CD4-positive, alpha-beta T cell (primary cell): ENCODE measurements around the gene PATJ. TPM values are rescaled to one million over a fixed set of nuclear protein-coding genes. Genes with fewer than 3 reads are reported as not detected.
"Not testable (repeated sequence)": the region's sequence is repeated elsewhere in the genome, so short reads cannot be mapped to it uniquely, and the experiment has no call there.

ENCODE experiments used
- ATAC-seq: fragments of 200-7000 bp; cut with Tn5 transposase; one replicate; pipeline ENCODE4 v1.10.0; 2022; ENCODE audit warnings: mild to moderate bottlenecking; ENCODE audit not compliant: poor library complexity
- CTCF ChIA-PET: fragments of 350-600 bp; sonication (Branson Sonifier 250); formaldehyde crosslinking; loops from one replicate; lab custom pipeline; 2021; ENCODE audit warnings: antibody characterized with exemption, inconsistent platforms; lab: Charles Lee
- POLR2A ChIA-PET: fragments of 350-600 bp; sonication (Branson Sonifier 250); formaldehyde crosslinking; loops from one replicate; lab custom pipeline; 2021; ENCODE audit warnings: antibody characterized with exemption, inconsistent platforms; lab: Charles Lee
- DNase-seq, 14 experiments: peaks; one replicate each; pipeline ENCODE4 v3.0.0-alpha.2; 2013 to 2020; ENCODE audit warnings: mixed read lengths in 2 of 14
- H3K27ac ChIP-seq, 2 donors: one replicate each; pipeline versions ENCODE4 v1.5.1 to v1.7.0; 2013; ENCODE audit warnings: low read length in 2 of 2, low read depth in 1 of 2, mild to moderate bottlenecking in 1 of 2
- H3K27me3 ChIP-seq, 2 experiments: 1 replicate in 1 of 2; 2 replicates in 1 of 2; pipeline versions ENCODE4 v1.6.1 to v1.7.0; 2013; ENCODE audit warnings: low read length in 2 of 2, control low read depth in 1 of 2, mild to moderate bottlenecking in 1 of 2, moderate library complexity in 1 of 2; ENCODE audit not compliant: insufficient read depth in 2 of 2, control insufficient read depth in 1 of 2
- H3K36me3 ChIP-seq: one replicate; pipeline ENCODE4 v1.6.1; 2013; ENCODE audit warnings: low read length, control low read depth; ENCODE audit not compliant: insufficient read depth
- H3K4me1 ChIP-seq: one replicate; pipeline ENCODE4 v1.6.1; 2013; ENCODE audit warnings: low read length, control low read depth; ENCODE audit not compliant: insufficient read depth
- H3K4me3 ChIP-seq: one replicate; pipeline ENCODE4 v1.5.1; 2013; ENCODE audit warnings: mild to moderate bottlenecking, low read length, moderate library complexity
- H3K9me3 ChIP-seq, 2 experiments: 1 replicate in 1 of 2; 2 replicates in 1 of 2; pipeline versions ENCODE4 v1.6.1 to v1.7.0; 2013; ENCODE audit warnings: low read length in 2 of 2, mild to moderate bottlenecking in 2 of 2, control low read depth in 1 of 2, moderate library complexity in 1 of 2; ENCODE audit not compliant: control insufficient read depth in 1 of 2, insufficient read depth in 1 of 2
- H3K27ac Mint-ChIP-seq: one replicate; pipeline ENCODE4 v1.8.0; 2020; ENCODE audit warnings: mixed read lengths
- H3K27me3 Mint-ChIP-seq: one replicate; pipeline ENCODE4 v1.8.0; 2021; ENCODE audit warnings: mixed read lengths
- H3K36me3 Mint-ChIP-seq: one replicate; pipeline ENCODE4 v1.8.0; 2021; ENCODE audit warnings: low read depth, mixed read lengths
- H3K4me1 Mint-ChIP-seq: one replicate; pipeline ENCODE4 v1.8.0; 2021; ENCODE audit warnings: low read depth, mixed read lengths
- H3K4me3 Mint-ChIP-seq: one replicate; pipeline ENCODE4 v1.8.0; 2020; ENCODE audit warnings: mild to moderate bottlenecking, mixed read lengths
- H3K9me3 Mint-ChIP-seq: one replicate; pipeline ENCODE4 v1.8.0; 2020; ENCODE audit warnings: mixed read lengths
- CTCF ChIP-seq: fragments of 200-600 bp; IDR thresholded peaks from one replicate; pipeline ENCODE4 v1.8.0; 2022; ENCODE audit warnings: antibody characterized with exemption, mild to moderate bottlenecking
- intact Hi-C, 2 experiments: fragments of 100-400 bp; cut with DNase I in 1 of 2; cut with micrococcal nuclease in 1 of 2; formaldehyde crosslinking; loops; one replicate each; pipeline versions ENCODE4 v1.15.1 to v1.9.0; 2023 to 2025; cut with DNase I, micrococcal nuclease
- total RNA-seq, 174 experiments: library from RNA in 2 of 174; stranded (reverse) in 2 of 174; gene quantifications; one replicate each; pipeline ENCODE4 v1.2.3 and lab custom pipeline; 2021 to 2026

Gene PATJ
- total RNA-seq, 2 experiments from 2014 or later: 50.4 to 54.1 TPM

GRCh38 chr1:62184336-62184735 lies 442.1 kb downstream of the PATJ start:
- Histone ChIP-seq H3K4me1 (no peaks in the 10 kb centered on the region), H3K27me3 (no peaks in the 10 kb centered on the region), H3K36me3 (no peaks in the 10 kb centered on the region), H3K27ac (no peak overlapping the region), H3K9me3 (no peaks in the 10 kb centered on the region), H3K4me3 (no peak overlapping the region)
- H3K36me3 Mint-ChIP-seq: no peaks in the 10 kb centered on the region
- POLR2A ChIA-PET: no interaction called here
- no peak overlapping the region for H3K4me3 Mint-ChIP-seq
- H3K27me3 Mint-ChIP-seq: no peaks in the 10 kb centered on the region
- CTCF ChIA-PET: interaction anchor here (1.4 kb wide), 1 partner anchor 9 kb away, joined by 3 read pairs; no protein-coding TSS in a partner anchor
- DNase-seq (no peak), ATAC-seq (no peak)
- no peaks in the 10 kb centered on the region for H3K4me1 Mint-ChIP-seq
- no peaks in the 10 kb centered on the region for H3K9me3 Mint-ChIP-seq
- H3K27ac Mint-ChIP-seq: no peak overlapping the region
- intact Hi-C loops: no loop called here
- no peak for TF ChIP-seq CTCF

GRCh38 chr1:62185233-62185632 lies 443.0 kb downstream of the PATJ start:
- H3K9me3 Mint-ChIP-seq, H3K4me1 Mint-ChIP-seq, H3K36me3 Mint-ChIP-seq, H3K27me3 Mint-ChIP-seq, H3K27ac Mint-ChIP-seq, ATAC-seq, H3K4me3 Mint-ChIP-seq, H3K4me3 ChIP-seq, H3K27me3 ChIP-seq, H3K4me1 ChIP-seq, H3K9me3 ChIP-seq, H3K36me3 ChIP-seq, DNase-seq, H3K27ac ChIP-seq, intact Hi-C loops, POLR2A ChIA-PET: not testable (repeated sequence)
- CTCF ChIA-PET: interaction anchor here (1.4 kb wide), 1 partner anchor 10 kb away, joined by 3 read pairs; no protein-coding TSS in a partner anchor

- CTCF ChIA-PET: no interaction called here
- H3K9me3 Mint-ChIP-seq: no peaks in the 10 kb centered on the region
These were observed 443.4 kb downstream of the PATJ start for GRCh38 chr1:62185677-62186076.

More at GRCh38 chr1:62185677-62186076, 443.4 kb downstream of the PATJ start:
- H3K27me3 Mint-ChIP-seq: no peaks in the 10 kb centered on the region
- H3K4me1 ChIP-seq: no peaks in the 10 kb centered on the region
- no peak for TF ChIP-seq CTCF
- H3K27ac ChIP-seq: no peak overlapping the region
- H3K4me3 ChIP-seq: no peak overlapping the region
- ATAC-seq (no peak), DNase-seq (no peak)
- POLR2A ChIA-PET: no interaction called here
- H3K9me3 ChIP-seq: no peaks in the 10 kb centered on the region
- no peaks in the 10 kb centered on the region for H3K4me1 Mint-ChIP-seq
- no peak overlapping the region for H3K4me3 Mint-ChIP-seq
- H3K27ac Mint-ChIP-seq: no peak overlapping the region
- no peaks in the 10 kb centered on the region for H3K27me3 ChIP-seq
- no peaks in the 10 kb centered on the region for H3K36me3 Mint-ChIP-seq
- no peaks in the 10 kb centered on the region for H3K36me3 ChIP-seq
- intact Hi-C loops: no loop called here
